Measurements from ENCODE around the gene FNDC1. TPM values are rescaled to one million over a fixed set of nuclear protein-coding genes. Genes with fewer than 3 reads are reported as not detected.

The FNDC1 gene
- total RNA-seq, 1 donor from 2014 or later: 0.10 TPM

- no peak for DNase-seq (ENCODE audit: low spot score)
Observed at GRCh38 chr6:159303784-159304183, 134.6 kb downstream of the FNDC1 start.

GRCh38 chr6:159304641-159305040 is 135.4 kb downstream of the FNDC1 start:
- no peak for DNase-seq (ENCODE audit: low spot score)
- no peak for ATAC-seq

More at GRCh38 chr6:159303784-159304183, 134.6 kb downstream of the FNDC1 start:
- no peak for ATAC-seq

- DNase-seq (ENCODE audit: low spot score): no peak
- no peak for ATAC-seq
Observed at GRCh38 chr6:159305159-159305558, 136.0 kb downstream of the FNDC1 start.

- ATAC-seq (peak; percentile 94), DNase-seq (ENCODE audit: low spot score) (peak; percentile 71)
Observed at GRCh38 chr6:159305804-159306537, 136.8 kb downstream of the FNDC1 start.

- ATAC-seq: no peak
- no peak for DNase-seq (ENCODE audit: low spot score)
Observed at GRCh38 chr6:159307246-159307790, 138.1 kb downstream of the FNDC1 start.

- no peak for ATAC-seq
- no peak for DNase-seq (ENCODE audit: low spot score)
Observed at GRCh38 chr6:159308198-159308597, 139.0 kb downstream of the FNDC1 start.

- DNase-seq (ENCODE audit: low spot score): no peak
- ATAC-seq: peak; percentile 50
Observed at GRCh38 chr6:159309723-159310122, 140.5 kb downstream of the FNDC1 start.

- ATAC-seq (peak; percentile 55), DNase-seq (ENCODE audit: low spot score) (no peak)
Observed at GRCh38 chr6:159311618-159312017, 142.4 kb downstream of the FNDC1 start.

GRCh38 chr6:159312206-159312605 is 143.0 kb downstream of the FNDC1 start:
- DNase-seq (ENCODE audit: low spot score) (no peak), ATAC-seq (no peak)

GRCh38 chr6:159313018-159313417 is 143.8 kb downstream of the FNDC1 start:
- no peak for ATAC-seq
- no peak for DNase-seq (ENCODE audit: low spot score)

GRCh38 chr6:159315562-159315961 is 146.4 kb downstream of the FNDC1 start:
- no peak for ATAC-seq

GRCh38 chr6:159317430-159317829 is 148.2 kb downstream of the FNDC1 start:
- no peak for ATAC-seq
- DNase-seq (ENCODE audit: low spot score): no peak

More at GRCh38 chr6:159315562-159315961, 146.4 kb downstream of the FNDC1 start:
- DNase-seq (ENCODE audit: low spot score): no peak

- ATAC-seq (no peak), DNase-seq (ENCODE audit: low spot score) (no peak)
Observed at GRCh38 chr6:159321267-159321666, 152.1 kb downstream of the FNDC1 start.

Other genes with a start within 250 kb of the FNDC1 start
- gene RSPH3, start 169.2 kb upstream of the FNDC1 start, total RNA-seq: 4.7 TPM
- gene TAGAP, start 124.4 kb upstream of the FNDC1 start, total RNA-seq: 0.45 TPM